Adipose tissue (tissue), 3 donors: ENCODE results near the gene FAM20C. TPM values are rescaled to one million over a fixed set of nuclear protein-coding genes. Genes with fewer than 3 reads are reported as not detected.
A peak's percentile ranks its signal among the peaks of the same experiment; 100 is the strongest.

Experiments used
- H3K27ac ChIP-seq: one replicate; pipeline ENCODE4 v1.5.1; 2013; ENCODE audit warnings: low read depth, low read length
- WGBS, 3 donors: extraction: QIAGEN DNeasy Blood & Tissue Kit; methylation state at CpG; one replicate each; pipeline ENCODE4 v1.1.7; 2013; 5-methylcytosine and 5-hydroxymethylcytosine counted together
- polyA plus RNA-seq, 3 donors: library from polyadenylated mRNA; stranded (reverse); fragments of 200-250 nt; gene quantifications; one replicate each; pipeline ENCODE4 v1.2.3, GENCODE V29; 2013
- donor health status: healthy with polysubstance abuse.
- donor health status: Bipolar disorder and iron deficiency.
- donor health status: healthy.

The FAM20C gene
- 100 to 1,000 TPM in 1 of 3 donors, 10 to 100 TPM in 2; 16.0 to 105 (median 34.3) TPM for polyA plus RNA-seq

DNA sequence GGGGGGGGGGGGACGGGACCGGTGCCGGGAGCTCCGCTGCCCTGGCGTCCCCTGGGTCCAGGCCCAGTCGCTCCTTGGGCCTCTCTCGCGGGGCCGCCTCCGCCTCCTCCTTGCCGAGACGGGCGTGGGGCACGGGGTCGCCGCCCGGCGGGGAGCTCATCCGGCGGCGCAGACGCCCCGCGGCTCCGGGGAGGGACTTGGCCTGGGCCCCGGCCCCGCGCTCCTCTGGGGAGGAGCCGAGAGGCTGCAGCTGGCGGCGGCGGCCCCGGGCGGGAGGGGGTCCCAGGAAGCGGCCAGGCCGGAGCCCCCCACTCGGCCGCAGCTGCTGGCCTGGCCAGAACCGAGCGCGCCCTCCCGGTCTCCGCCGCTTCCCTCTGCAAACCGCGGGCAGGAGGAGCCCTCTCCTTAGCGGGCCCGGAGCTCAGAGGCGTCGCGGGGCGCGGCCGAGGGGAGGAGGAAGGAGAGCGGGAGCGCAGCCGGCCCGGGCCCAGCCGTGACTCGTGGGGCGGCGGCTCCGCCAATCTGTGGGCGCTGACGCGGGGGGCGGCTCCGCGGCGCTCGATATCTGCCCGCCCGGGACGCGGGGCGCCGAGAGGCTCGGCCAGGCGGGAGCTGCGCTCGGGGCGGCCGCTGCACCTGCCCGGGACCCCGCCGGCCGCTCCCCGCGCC is at the start of gene FAM20C:
Gene FAM20C, plus strand, starts transcription at position 591 of the 669 bp plus-strand sequence. CDS start 629 bp downstream, outside the sequence.
- WGBS, 3 donors, result 0% methylated on average over 11 to 84 of the region's 89 CpGs
- no peak within 1 kb of the TSS for H3K27ac ChIP-seq

DNA sequence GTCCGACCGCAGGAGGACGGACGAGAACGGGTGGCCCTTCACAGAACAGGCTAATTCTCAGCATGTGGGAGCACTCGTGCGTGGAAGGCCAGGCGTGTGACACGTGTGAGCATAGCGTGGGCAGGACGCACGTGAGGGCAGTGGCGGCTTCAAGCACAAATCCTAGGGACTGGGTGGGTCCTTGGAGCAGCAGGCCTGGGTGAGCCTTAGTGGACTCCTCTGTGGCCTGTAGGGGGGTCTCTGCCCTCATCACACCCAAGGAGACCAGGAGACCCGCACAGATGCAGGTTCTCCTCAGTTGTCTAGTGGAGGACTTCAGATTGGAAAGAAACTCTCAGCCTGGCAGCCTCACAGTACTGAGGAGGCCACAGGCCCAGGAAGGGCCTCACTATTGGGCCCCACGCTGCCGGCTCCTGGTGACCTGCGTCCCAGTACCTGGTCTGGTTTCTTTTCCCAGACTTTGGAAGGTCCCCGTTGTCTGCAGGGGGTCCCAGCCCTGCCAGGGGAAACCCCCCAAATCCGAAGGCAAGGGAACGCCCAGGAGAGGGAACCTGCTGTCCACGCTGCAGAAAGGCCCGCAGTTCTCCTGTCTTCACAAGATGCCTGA is 49.1 kb upstream of the FAM20C start:
- WGBS, 3 donors, result 80 to 93% (median 90%) methylated on average over 22 of the region's 22 CpGs
- no peak overlapping the region for H3K27ac ChIP-seq

DNA sequence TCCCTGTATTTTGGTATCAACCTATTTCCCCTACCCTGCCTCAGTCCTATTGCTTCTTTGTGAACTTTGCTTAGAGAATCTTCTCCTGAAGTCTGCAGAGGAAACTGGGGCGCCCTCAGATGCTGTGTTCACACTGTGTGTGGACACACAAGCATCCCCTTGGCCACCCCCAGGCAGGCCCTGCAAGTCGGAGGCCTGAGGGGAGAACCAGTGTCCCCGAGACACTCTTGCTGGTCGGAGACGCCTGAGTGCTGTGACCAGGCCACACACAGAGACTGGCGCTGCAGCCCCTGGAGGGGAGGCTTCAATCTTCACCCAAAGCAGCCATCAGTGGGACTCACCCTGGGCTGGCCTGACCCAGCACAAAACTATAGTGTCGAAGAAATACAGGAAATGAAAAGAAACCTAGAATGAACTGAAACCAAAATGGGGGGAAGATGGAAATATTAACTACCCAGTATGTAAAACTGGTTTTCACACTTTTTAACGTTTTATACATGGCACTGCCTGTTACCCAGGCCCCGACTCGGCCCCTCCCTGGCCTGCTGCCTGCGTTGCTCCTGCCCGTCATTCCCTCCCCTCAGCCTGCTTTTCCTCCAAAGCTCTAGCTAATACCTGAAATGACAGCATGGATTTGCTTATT is 48.4 kb upstream of the FAM20C start:
- WGBS, 3 donors, result 84 to 92% (median 89%) methylated on average over 12 of the region's 12 CpGs
- H3K27ac ChIP-seq, result no peak overlapping the region

DNA sequence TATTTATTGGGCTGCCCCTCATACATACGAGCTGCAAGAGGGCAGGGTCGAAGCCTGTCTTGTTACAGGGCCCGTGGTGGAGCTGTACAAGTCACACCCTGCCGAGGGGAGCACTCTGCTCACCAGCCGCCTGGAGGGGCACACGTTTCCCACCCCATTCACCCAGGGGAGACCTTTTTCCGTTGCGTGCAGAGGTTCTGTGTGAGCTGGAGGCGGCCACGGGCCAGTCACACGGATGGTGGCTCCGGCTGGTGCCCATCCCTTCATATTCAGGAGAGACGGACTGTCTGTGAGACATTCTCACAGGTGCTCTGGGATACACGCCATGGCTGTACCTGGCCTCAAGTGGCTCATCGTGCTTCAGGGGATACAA is 47.9 kb upstream of the FAM20C start:
- 91 to 92% (median 92%) methylated on average over 15 of the region's 15 CpGs for WGBS, 3 donors
- no peak overlapping the region for H3K27ac ChIP-seq

DNA sequence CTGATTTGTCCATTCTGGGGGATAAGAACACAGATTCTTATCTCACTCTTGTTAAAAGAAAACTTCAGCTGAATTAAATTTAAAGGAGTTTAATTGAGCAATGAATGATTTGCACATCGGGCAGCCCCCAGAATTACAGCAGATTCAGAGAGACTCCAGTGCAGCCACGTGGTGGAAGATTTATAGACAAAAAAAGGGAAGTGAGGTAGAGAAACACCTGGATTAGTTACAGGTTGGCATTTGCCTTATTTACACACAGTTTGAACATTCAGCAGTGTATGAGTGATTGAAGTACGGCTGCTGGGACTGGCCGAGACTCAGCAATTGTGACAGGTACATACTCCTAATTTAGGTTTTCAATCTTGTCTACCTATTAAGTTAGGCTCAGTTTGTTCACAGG is 46.5 kb upstream of the FAM20C start:
- H3K27ac ChIP-seq, result no peak overlapping the region
- WGBS, 3 donors, result 46 to 67% (median 62%) methylated on average over 4 of the region's 4 CpGs

DNA sequence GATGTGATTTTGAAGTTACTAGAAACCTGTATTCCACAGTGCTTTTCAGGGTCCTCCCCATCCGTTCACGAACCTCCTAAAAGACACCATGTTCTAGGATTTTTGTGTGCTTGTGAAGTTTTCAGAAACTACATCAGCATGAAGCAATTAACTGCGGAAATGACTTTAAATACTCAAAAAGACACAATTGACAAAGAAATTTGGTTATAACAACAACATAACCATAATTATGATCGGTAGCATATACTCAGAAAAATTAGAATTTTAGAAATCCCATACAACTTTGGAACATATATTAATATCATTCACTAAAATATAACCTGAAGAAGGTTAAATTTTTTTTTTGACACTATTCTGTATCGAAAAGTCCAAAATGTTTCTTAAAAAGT is 43.8 kb upstream of the FAM20C start:
- WGBS, 3 donors, result 60 to 76% (median 75%) methylated on average over 5 of the region's 5 CpGs
- H3K27ac ChIP-seq, result no peak overlapping the region

DNA sequence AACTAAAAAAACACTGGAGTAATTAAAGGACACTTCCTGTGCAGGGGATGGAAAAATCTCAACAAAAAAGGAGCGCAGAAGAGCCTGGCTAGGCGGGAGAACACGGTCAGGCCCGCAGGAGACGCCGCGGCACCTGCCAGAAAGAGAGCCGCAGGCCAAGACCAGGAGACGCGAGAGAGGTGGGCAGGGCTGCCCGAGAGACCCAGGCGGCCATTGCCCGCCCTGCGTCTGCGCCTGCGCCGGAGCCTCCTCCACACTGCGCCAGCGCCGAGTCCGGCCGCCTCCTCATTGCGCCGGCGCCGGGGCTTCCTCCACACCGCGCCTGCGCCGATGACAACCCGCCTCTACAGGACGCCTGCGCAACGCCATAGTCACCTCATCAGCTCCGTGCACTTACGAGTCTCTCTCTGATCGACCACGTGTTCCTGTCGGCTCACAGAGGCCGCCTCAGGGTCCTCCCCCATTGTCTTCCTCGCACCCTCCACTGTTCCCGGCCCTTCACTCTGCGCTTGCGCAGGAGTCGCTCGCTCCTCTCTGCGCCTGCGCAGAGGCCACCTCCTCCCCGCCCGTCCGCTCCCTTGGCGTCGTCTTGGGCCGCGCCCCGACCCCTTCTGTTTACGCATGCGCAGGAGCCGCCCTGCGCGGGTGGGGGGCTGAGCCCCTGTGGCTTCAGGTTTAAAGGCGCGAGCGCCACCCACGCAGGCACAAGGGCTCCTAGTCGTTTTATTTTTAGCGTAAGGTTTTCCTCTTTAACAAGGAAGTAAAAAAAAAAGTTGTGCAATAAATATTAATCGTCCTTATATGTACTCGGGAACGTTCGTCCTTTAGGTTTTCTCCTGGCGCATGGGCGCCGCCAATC is 43.2 kb upstream of the FAM20C start:
- 0% methylated on average over 74 of the region's 74 CpGs for WGBS, 3 donors
- H3K27ac ChIP-seq, result peak overlapping the region; percentile 5

DNA sequence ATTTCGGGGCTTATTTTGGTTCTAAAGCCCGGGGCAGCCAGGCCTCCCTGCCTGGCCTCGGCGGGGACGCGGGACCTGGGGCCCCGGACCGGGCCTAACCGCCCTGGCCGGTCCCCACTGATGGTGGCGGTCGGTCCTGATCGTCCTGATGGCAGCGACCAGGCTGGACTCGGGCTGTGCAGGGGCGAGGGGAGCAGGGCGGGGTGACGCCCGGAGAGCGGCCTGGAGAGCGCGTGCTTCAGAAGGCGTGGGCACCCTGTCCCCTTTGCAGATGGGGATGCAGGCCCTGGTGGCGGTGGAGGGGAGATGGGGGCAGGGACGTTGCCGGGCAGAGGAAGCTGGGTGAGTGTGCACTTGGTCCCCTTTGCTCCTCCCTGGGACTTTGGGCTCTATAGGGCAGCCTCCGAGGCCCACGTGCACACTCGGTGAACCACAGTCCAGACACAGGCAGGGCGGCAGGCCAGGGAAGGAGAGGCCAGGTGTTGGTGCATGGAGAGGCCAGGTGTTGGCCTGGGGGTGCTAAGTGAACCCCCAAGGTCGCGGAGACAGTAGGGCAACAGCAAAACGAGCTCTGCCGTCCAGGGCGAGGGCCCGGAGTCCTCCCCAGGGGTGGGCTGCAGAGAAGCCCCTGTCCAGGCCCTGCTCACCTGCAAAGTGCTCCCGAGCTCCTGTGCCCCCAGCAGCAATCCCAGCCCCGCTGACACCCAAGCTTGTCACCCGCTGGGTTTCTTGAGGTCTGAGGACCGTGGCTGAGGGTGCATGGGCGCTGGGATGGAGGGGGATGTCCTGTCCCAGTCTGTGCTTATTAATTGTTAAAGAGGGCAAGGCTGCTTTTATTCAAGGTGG is 42.4 kb upstream of the FAM20C start:
- H3K27ac ChIP-seq, result no peak overlapping the region
- WGBS, 3 donors, result 33 to 37% (median 37%) methylated on average over 41 of the region's 41 CpGs

DNA sequence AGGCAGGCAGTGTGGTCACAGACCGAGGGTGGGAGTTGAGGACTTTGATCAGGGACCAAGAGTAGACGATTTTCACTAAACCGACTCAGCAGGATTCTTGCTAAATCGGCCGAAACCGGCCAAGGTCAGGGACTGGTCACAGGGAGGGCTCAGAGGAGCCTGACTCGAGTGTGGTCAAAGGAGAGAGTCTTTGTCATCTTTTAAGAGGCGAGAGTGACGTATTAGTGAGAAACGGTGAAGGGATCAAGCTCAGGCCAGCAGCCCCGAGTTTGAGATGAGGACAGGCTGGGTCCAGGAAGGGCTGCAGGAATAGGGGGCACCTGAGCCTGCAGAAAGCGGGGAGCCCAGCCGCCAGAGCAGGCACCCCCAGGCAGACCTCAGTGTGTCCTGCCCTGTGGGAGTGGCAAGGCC is 41.6 kb upstream of the FAM20C start:
- 63 to 70% (median 68%) methylated on average over 13 of the region's 13 CpGs for WGBS, 3 donors
- H3K27ac ChIP-seq, result no peak overlapping the region

DNA sequence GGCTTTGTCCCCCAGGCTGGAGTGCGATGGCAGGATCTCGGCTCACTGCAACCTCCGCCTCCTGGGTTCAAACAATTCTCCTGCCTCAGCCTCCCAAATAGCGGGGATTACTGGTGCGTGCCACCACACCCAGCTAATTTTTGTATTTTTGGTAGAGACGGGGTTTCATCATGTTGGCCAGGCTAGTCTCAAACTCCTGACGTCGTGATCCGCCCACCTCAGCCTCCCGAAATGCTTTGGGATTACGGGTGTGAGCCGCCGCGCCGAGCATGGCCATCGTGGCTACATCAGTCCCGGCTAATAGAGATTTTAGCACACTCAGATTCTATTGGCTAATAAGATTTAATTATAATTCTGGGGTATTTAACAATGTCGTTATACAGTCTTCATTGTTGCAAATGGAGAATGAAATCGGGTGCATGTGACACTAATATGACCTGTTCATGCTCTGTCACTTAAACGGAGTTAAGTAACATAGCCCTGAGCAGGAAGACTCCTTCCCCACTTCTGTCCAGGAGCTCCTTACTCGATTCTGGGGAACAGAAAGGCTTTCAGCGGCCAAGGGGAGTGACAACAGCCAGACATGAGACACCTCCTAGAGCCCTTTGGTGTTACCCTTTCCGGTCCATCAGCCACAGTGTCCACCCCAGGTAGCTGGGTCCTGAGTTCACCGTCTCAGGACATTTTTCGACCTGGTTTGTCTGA is 40.9 kb upstream of the FAM20C start:
- WGBS, 3 donors, result 91 to 95% (median 94%) methylated on average over 25 of the region's 25 CpGs
- no peak overlapping the region for H3K27ac ChIP-seq

DNA sequence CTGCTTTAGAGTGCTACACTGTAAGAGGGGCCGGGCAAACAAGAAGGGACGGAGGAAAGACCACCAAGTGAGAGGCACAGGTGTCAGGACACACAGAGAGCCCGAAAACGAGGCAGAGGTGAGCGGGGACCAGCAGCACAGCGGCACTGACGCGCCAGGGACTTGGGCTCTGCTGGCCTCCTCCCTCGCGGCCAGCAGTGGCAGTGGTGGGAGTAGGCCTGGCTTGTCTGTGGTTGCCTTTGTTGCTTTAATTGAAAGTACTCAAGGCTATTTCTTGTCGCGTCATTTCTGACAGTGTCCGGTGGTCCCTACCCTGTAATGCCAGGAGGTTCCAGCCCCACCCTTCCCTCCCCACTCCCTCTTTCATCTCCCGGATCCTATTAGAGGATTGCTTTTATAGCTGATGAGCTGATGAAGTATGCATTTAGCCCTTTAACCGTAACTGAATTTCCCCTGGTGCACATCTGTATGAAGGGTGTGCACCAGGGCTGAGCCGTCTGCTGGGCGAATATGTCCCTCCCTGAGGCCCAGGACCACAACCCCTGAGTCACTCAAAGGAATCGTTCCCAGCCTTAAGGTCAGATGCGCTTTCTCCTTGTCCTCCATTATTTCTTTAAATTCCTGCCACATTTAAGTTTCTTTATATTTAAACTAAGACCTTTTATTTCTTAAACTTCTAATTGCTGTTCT is 39.5 kb upstream of the FAM20C start:
- 84 to 88% (median 87%) methylated on average over 19 of the region's 19 CpGs for WGBS, 3 donors

DNA sequence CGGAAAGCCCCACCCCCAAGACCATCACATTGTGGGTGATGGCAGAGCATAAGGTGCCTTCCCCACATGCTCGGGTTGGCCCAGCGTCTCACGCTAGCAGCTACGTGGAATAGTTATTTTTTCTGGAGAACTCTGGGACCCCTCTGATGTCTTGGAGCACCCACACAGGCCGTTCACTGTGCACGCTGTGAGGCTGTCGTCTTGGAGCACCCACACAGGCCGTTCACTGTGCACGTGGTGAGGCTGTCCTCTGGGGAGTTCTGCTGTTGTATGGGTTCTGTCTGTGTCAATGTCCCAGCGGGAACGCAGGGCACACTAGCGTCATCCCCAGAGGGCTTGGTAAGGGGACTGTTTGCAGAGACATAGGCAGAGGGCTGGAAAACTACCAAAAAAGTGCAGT is 38.8 kb upstream of the FAM20C start:
- no peak overlapping the region for H3K27ac ChIP-seq
- 88 to 93% (median 88%) methylated on average over 13 of the region's 13 CpGs for WGBS, 3 donors

More for the DNA sequence above, 39.5 kb upstream of the FAM20C start:
- H3K27ac ChIP-seq, result no peak overlapping the region

DNA sequence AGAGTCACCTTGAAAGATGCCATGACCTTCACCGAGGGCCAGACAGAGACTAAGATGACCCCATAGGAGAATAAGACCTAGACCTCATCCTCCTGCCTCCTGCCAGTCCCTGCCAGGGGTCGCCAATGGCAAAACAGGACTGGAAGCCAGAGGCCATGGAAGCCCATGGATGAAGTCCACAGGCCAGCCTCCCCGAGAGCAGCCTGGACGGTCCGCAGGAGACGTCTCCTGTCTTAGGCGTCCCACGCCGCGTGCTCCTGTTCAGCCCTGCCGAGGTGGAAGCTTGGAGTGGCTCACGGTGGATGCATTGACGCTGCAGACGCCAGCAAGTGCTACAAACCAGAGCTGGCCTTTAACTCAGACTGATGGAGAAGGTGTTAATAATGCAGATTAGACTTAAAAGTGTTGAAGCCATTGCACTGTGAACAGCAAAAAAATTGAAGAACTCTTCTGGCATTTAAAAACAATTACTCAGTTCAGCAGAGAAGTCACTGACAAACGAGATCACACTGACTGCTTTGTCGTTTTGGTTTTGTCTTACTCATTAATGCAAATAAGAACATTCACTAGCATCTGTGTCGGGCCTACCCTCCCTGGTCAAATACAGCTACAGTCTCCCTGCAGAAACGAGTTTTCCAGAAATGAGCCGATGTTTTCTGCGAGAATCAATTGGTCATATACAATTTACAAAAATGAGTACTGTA is 38.1 kb upstream of the FAM20C start:
- 87 to 92% (median 91%) methylated on average over 20 of the region's 20 CpGs for WGBS, 3 donors
- no peak overlapping the region for H3K27ac ChIP-seq

DNA sequence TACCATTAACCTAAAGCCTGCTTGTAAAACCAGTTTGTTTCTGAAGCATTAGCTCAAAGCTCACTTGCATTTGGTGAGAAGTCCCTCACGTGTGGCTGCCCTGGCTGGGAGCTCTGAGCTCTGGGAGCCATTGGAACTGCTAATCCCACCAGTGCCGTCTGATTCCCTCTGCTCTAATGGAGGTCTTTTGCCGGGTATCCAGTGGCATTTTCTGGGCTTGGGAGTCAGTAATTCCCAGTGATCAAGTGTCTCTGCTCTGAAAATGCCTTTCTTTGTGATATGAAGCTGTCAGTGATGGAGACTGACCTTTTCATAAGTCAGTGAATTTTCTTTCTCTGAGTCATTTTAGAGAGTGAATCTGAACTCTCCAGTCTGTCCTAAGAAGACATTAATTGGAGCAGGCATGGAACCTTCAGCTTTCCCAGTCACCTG is 36.9 kb upstream of the FAM20C start:
- no peak overlapping the region for H3K27ac ChIP-seq
- WGBS, 3 donors, result 68 to 76% (median 73%) methylated on average over 3 of the region's 3 CpGs

DNA sequence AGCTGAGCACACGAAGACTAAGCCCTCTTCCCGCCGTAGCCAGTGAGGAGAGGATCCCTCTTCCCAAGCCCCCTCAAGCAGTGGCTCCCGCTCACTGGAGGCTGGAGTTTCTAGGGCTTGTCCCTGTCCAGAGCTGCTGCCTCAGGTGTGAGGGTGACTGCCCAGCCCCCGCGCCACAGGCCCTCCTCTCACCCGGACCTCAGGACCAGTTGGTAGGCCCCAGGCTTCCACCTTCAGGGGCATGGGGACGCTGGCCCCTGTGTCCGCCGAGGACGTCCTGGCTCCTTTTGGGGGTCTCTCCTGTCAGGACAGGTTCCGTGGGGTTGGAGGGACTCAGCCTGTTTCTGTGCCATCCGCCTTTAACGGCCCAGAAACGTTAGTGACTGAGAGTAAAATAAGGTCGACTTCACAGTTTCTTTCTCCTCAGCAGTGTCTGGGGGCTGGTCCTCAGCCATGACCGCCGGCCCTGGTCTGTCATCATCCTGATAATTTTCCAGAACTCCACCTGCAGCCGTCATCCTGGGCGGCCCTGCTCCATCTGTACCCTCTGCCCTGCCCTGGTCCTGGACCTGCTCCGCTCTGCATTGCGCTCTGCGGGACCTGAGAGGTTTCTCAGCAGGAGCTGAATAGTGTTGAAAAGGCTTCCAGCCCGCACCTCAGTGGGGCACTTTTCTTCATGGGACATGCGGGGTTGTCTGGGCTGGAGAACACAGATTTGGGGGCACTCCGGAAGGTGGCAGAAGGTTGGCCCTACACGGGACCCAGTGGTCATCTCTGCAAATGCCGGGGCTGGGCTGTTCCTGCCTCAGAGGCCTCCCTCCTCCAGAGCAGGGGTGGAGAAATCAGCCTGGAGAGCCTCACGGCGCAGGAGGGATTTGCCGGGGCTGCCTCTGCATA is 36.0 kb upstream of the FAM20C start:
- WGBS, 3 donors, result 85 to 87% (median 85%) methylated on average over 31 of the region's 31 CpGs
- no peak overlapping the region for H3K27ac ChIP-seq

DNA sequence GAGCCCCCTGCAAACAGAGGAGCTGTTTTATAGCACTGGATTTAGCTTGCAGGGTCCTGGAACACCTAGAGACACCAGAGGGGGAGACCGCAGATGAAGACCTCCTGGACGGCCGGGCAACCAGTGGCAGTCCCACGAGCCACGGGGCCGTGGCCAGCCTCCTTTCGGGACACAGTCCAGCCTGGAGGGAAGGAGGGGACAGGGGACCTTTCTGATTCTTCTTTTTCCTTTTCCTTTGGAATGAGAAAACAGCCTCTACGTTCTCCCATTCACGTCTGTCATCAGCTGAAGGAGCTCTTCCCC is 35.4 kb upstream of the FAM20C start:
- 77 to 92% (median 80%) methylated on average over 9 of the region's 9 CpGs for WGBS, 3 donors
- H3K27ac ChIP-seq, result no peak overlapping the region
